Spleen (tissue), 11 donors: ENCODE measurements around the gene FAM9C. TPM values are rescaled to one million over a fixed set of nuclear protein-coding genes. Genes with fewer than 3 reads are reported as not detected.

Experiments
- DNase-seq: peaks from one replicate; pipeline ENCODE4 v3.0.0-alpha.2; 2020
- H3K27ac ChIP-seq, 8 donors: fragments of 200-600 bp; sonication (generic) in 7 of 8; 1 replicate in 4 of 8; 2 replicates in 4 of 8; pipeline versions ENCODE4 v1.5.0 to v1.8.0; 2016 to 2021; ENCODE audit warnings: inconsistent platforms in 4 of 8, mild to moderate bottlenecking in 4 of 8, moderate library complexity in 1 of 8
- H3K27me3 ChIP-seq, 7 donors: fragments of 200-600 bp; sonication (generic) in 6 of 7; replicated peaks in 1 of 7; 1 replicate in 4 of 7; 2 replicates in 3 of 7; pipeline versions ENCODE4 v1.5.0 to v1.8.0; 2016 to 2021; ENCODE audit warnings: inconsistent platforms in 3 of 7, mild to moderate bottlenecking in 1 of 7
- H3K36me3 ChIP-seq, 6 donors: fragments of 200-600 bp; sonication (generic) in 5 of 6; 1 replicate in 4 of 6; 2 replicates in 2 of 6; pipeline versions ENCODE4 v1.5.0 to v1.8.0; 2016 to 2021; ENCODE audit warnings: inconsistent platforms in 2 of 6
- H3K4me1 ChIP-seq, 6 donors: fragments of 200-600 bp; sonication (generic) in 5 of 6; 1 replicate in 3 of 6; 2 replicates in 3 of 6; pipeline versions ENCODE4 v1.5.0 to v1.8.0; 2016 to 2021; ENCODE audit warnings: inconsistent platforms in 3 of 6
- H3K4me3 ChIP-seq, 8 donors: fragments of 200-600 bp; sonication (generic) in 7 of 8; 1 replicate in 4 of 8; 2 replicates in 4 of 8; pipeline versions ENCODE4 v1.5.0 to v1.8.0; 2016 to 2021; ENCODE audit warnings: inconsistent platforms in 4 of 8, mild to moderate bottlenecking in 4 of 8, moderate library complexity in 2 of 8
- H3K9me3 ChIP-seq, 8 donors: fragments of 200-600 bp; sonication (generic) in 7 of 8; 1 replicate in 4 of 8; 2 replicates in 4 of 8; pipeline versions ENCODE4 v1.5.0 to v1.8.0; 2016 to 2021; ENCODE audit warnings: inconsistent platforms in 4 of 8
- POLR2A ChIP-seq, 3 donors: fragments of 450-650 bp; IDR thresholded peaks; one replicate each; pipeline ENCODE4 v1.5.1; 2017; ENCODE audit warnings: antibody characterized with exemption in 3 of 3, mild to moderate bottlenecking in 1 of 3
- POLR2AphosphoS5 ChIP-seq, 3 donors: sonication (generic); formaldehyde crosslinking; IDR thresholded peaks; one replicate each; pipeline ENCODE4 v1.5.1; 2017; ENCODE audit warnings: antibody characterized with exemption in 3 of 3
- WGBS, 5 donors: extraction: QIAGEN DNeasy Blood & Tissue Kit in 3 of 5; methylation state at CpG; one replicate each; pipeline versions ENCODE4 v1.1.5 to v1.1.7; 2013 to 2018; 5-methylcytosine and 5-hydroxymethylcytosine counted together
- intact Hi-C: fragments of 100-400 bp; cut with DNase I; formaldehyde crosslinking; loops from one replicate; pipeline ENCODE4 v1.15.0; 2023; ENCODE audit warnings: low total_unique reads
- polyA plus RNA-seq, 3 donors: library from polyadenylated mRNA; stranded (reverse); fragments of 200-250 nt; gene quantifications; one replicate each; pipeline ENCODE4 v1.2.1, GENCODE V29; 2013
- total RNA-seq, 7 donors: library from RNA; depleted of rRNA in 3 of 7; stranded (reverse); fragments of >200 nt in 3 of 7; fragmentation: NEBNext Ultra II Directional in 4 of 7; extraction: Animal tissue kit (Norgen Biotek cat#: 25700) in 4 of 7; gene quantifications; one replicate each; pipeline versions ENCODE4 v1.1.0 to v1.2.1, GENCODE V29; 2016 to 2021
- TF ChIP-seq, protein P1 (sequence below), 11 experiments: fragments of 200-600 bp in 7 of 11; fragments of 450-650 bp in 4 of 11; sonication (generic) in 4 of 11; IDR thresholded peaks in 8 of 11; conservative IDR thresholded peaks in 3 of 11; 1 replicate in 7 of 11; 2 replicates in 4 of 11; pipeline versions ENCODE4 v1.4.0 to v1.8.0; 2016 to 2021; ENCODE audit warnings: antibody characterized with exemption in 11 of 11, inconsistent platforms in 4 of 11, mild to moderate bottlenecking in 1 of 11
- donor health status: healthy with polysubstance abuse.
- donor health status: DM: no; HTN: no; CAD: no; lungs with moderate emphysema.
- donor health status: DM: no; HTN: no; CAD: no.
- donor health status: Bipolar disorder and iron deficiency.
- donor health status: healthy.
- donor health status: DM: no; HTN: no; CAD: no.
- donor health status: DM: yes; HTN: yes; CAD: no.

The FAM9C gene
- total and polyA plus RNA-seq, 10 donors, result 0.09 to 56.0 (median 10.5) TPM; not detected in 3

DNA sequence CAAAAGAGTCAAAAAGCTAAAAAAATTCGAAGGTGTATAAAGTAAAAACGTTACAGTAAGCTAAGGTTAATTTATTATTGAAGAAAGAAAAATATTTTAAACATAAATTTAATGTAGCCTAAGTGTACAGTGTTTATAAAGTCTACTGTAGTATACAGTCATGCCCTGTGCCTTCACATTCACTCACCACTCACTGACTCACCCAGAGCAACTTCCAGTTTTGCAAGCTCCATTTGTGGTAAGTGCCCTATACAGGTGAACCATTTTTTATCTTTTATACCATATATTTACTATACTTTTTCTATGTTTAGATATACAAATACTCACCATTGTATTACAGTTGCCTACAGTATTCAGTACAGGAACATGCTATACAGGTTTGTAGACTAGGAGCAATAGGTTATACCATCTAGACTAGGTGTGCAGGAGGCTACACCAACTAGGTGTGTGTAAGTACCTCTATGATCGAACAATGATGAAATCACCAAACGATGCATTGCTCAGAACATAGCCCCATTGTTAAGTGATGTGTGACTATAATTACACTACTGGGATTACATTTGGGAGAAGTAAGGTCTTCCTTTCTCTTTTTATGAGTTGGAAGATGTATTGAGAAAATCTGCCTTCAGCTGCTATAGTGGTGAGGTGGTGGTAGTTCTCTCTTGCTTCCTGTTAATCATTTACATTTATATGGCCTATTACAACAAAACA is 42.3 kb downstream of the FAM9C start:
- Histone ChIP-seq H3K4me3 (no peak overlapping the region), H3K27me3 (no peaks in the 10 kb centered on the region), H3K9me3 (no peaks in the 10 kb centered on the region), H3K36me3 (no peaks in the 10 kb centered on the region), H3K27ac (peak overlapping the region in 7 of 8 donors; percentile 69 to 84 (median 80)), H3K4me1 (peaks cover 44 to 100% (median 87%) of the 10 kb centered on the region in 6 donors)
- intact Hi-C loops, result no loop called here
- DNase-seq, result no peak
- TF ChIP-seq POLR2A (IDR thresholded peaks at IDR 0.05) (no peak), POLR2AphosphoS5 (IDR thresholded peaks at IDR 0.05) (no peak)
- TF ChIP-seq, protein P1, sequence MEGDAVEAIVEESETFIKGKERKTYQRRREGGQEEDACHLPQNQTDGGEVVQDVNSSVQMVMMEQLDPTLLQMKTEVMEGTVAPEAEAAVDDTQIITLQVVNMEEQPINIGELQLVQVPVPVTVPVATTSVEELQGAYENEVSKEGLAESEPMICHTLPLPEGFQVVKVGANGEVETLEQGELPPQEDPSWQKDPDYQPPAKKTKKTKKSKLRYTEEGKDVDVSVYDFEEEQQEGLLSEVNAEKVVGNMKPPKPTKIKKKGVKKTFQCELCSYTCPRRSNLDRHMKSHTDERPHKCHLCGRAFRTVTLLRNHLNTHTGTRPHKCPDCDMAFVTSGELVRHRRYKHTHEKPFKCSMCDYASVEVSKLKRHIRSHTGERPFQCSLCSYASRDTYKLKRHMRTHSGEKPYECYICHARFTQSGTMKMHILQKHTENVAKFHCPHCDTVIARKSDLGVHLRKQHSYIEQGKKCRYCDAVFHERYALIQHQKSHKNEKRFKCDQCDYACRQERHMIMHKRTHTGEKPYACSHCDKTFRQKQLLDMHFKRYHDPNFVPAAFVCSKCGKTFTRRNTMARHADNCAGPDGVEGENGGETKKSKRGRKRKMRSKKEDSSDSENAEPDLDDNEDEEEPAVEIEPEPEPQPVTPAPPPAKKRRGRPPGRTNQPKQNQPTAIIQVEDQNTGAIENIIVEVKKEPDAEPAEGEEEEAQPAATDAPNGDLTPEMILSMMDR (IDR thresholded peaks at IDR 0.05 in 8 of 11, conservative IDR thresholded peaks at IDR 0.05 in 3 of 11), result no peak
- WGBS, 5 donors, result 62 to 87% (median 67%) methylated on average over 4 of the region's 4 CpGs

GRCh38 chrX:13001097-13001496 is 43.3 kb downstream of the FAM9C start:
- Histone ChIP-seq H3K36me3 (no peaks in the 10 kb centered on the region), H3K4me1 (peaks cover 33 to 94% (median 77%) of the 10 kb centered on the region in 6 donors), H3K27ac (peak overlapping the region; percentile 43 to 84 (median 79)), H3K4me3 (no peak overlapping the region), H3K9me3 (no peaks in the 10 kb centered on the region), H3K27me3 (no peaks in the 10 kb centered on the region)
- DNase-seq, result no peak
- intact Hi-C loops, result no loop called here
- WGBS, 5 donors, result 77 to 90% (median 82%) methylated on average over 5 of the region's 5 CpGs
- TF ChIP-seq POLR2A (IDR thresholded peaks at IDR 0.05), result no peak
- no peak for TF ChIP-seq POLR2AphosphoS5 (IDR thresholded peaks at IDR 0.05)
- TF ChIP-seq, protein P1 (IDR thresholded peaks at IDR 0.05 in 8 of 11, conservative IDR thresholded peaks at IDR 0.05 in 3 of 11), result no peak

DNA sequence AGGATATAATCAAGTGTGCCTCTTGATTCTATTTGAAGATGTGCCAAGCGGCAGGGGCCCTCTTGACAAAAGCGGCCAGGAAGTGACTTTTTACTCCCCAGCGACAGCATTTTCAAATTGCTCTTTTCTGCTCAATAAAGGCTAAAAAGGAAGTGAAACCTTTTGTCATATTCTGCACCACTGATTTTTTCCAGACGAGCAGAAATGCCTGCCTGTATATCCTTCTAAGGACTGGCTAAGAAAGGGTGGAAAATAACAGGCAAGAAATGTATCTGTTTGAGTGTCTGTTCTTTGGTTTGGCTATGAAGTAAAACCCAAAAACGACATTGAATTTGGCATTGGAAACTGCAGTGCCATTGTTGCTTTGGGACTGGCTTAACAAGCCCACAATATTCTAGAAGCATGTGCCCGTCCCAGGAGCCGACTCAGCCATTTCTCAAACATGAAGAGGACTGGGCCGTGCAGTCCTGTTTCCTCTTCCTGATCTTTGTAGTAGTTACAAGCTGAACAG is 44.1 kb downstream of the FAM9C start:
- Histone ChIP-seq H3K27ac (peak overlapping the region; percentile 49 to 84 (median 79)), H3K9me3 (no peaks in the 10 kb centered on the region), H3K4me3 (peak overlapping the region in 2 of 8 donors; percentile 17 to 42), H3K36me3 (no peaks in the 10 kb centered on the region), H3K4me1 (peaks cover 31 to 87% (median 71%) of the 10 kb centered on the region in 6 donors), H3K27me3 (peaks cover 0 to 3% (median 0%) of the 10 kb centered on the region in 7 donors)
- TF ChIP-seq POLR2AphosphoS5 (IDR thresholded peaks at IDR 0.05) (peak in 1 of 3 donors; percentile 39), POLR2A (IDR thresholded peaks at IDR 0.05) (no peak)
- TF ChIP-seq, protein P1 (IDR thresholded peaks at IDR 0.05 in 8 of 11, conservative IDR thresholded peaks at IDR 0.05 in 3 of 11), result no peak
- intact Hi-C loops, result no loop called here
- 2 to 15% (median 3%) methylated on average over 8 of the region's 8 CpGs for WGBS, 5 donors
- DNase-seq, result no peak

- peak overlapping the region; percentile 49 to 84 (median 79) for H3K27ac ChIP-seq
- H3K4me3 ChIP-seq, result peak overlapping the region in 1 of 8 donors; percentile 42
Measured at GRCh38 chrX:12999422-12999821, 45.0 kb downstream of the FAM9C start.

More at GRCh38 chrX:12999422-12999821, 45.0 kb downstream of the FAM9C start:
- no peaks in the 10 kb centered on the region for H3K9me3 ChIP-seq
- H3K36me3 ChIP-seq, result no peaks in the 10 kb centered on the region
- 24 to 43% (median 33%) methylated on average over 9 of the region's 9 CpGs for WGBS, 5 donors
- TF ChIP-seq POLR2AphosphoS5 (IDR thresholded peaks at IDR 0.05) (peak in 1 of 3 donors; percentile 16), POLR2A (IDR thresholded peaks at IDR 0.05) (no peak)
- TF ChIP-seq, protein P1 (IDR thresholded peaks at IDR 0.05 in 8 of 11, conservative IDR thresholded peaks at IDR 0.05 in 3 of 11), result no peak
- DNase-seq, result no peak
- H3K4me1 ChIP-seq, result peaks cover 31 to 77% (median 63%) of the 10 kb centered on the region in 6 donors
- H3K27me3 ChIP-seq, result peaks cover 0 to 3% (median 0%) of the 10 kb centered on the region in 7 donors
- intact Hi-C loops, result no loop called here
